22Rv1 (cell line): ENCODE measurements around the gene NALCN.

Source experiments
- H3K27ac ChIP-seq: fragments of 450-650 bp; 2 replicates; pipeline ENCODE4 v1.5.1; 2017
- CTCF ChIP-seq: fragments of 450-650 bp; IDR thresholded peaks from 2 replicates; pipeline ENCODE4 v1.5.1; 2017; ENCODE audit warnings: mild to moderate bottlenecking
- ZFX ChIP-seq: fragments of 450-650 bp; IDR thresholded peaks from 2 replicates; pipeline ENCODE4 v1.6.1; 2017; ENCODE audit warnings: antibody characterized with exemption, borderline replicate concordance

The NALCN gene

GRCh38 chr13:101139081-101139480, 277.2 kb downstream of the NALCN start:
- TF ChIP-seq CTCF, result no peak
- TF ChIP-seq ZFX, result no peak
- H3K27ac ChIP-seq, result no peak overlapping the region

GRCh38 chr13:101127741-101128353, 288.5 kb downstream of the NALCN start:
- no peak overlapping the region for H3K27ac ChIP-seq
- TF ChIP-seq ZFX (no peak), CTCF (peak; percentile 93)

- no peak for TF ChIP-seq ZFX
- no peak for TF ChIP-seq CTCF
- no peak overlapping the region for H3K27ac ChIP-seq
Observed at GRCh38 chr13:101123028-101123427, 293.3 kb downstream of the NALCN start.

GRCh38 chr13:101121608-101122007, 294.7 kb downstream of the NALCN start:
- TF ChIP-seq CTCF, result no peak
- no peak for TF ChIP-seq ZFX
- no peak overlapping the region for H3K27ac ChIP-seq

- TF ChIP-seq CTCF (no peak), ZFX (no peak)
- no peak overlapping the region for H3K27ac ChIP-seq
Observed at GRCh38 chr13:101120007-101120406, 296.3 kb downstream of the NALCN start.

- no peak for TF ChIP-seq CTCF
- no peak overlapping the region for H3K27ac ChIP-seq
Observed at GRCh38 chr13:101116826-101117225, 299.5 kb downstream of the NALCN start.

- no peak overlapping the region for H3K27ac ChIP-seq
Observed at GRCh38 chr13:101116341-101116740, 300.0 kb downstream of the NALCN start.

More at GRCh38 chr13:101116341-101116740, 300.0 kb downstream of the NALCN start:
- TF ChIP-seq ZFX, result no peak
- TF ChIP-seq CTCF, result no peak
